Measurements from ENCODE around the gene ZNF774.
"Not testable (repeated sequence)": the region's sequence is repeated elsewhere in the genome, so short reads cannot be mapped to it uniquely, and the experiment has no call there.

DNA sequence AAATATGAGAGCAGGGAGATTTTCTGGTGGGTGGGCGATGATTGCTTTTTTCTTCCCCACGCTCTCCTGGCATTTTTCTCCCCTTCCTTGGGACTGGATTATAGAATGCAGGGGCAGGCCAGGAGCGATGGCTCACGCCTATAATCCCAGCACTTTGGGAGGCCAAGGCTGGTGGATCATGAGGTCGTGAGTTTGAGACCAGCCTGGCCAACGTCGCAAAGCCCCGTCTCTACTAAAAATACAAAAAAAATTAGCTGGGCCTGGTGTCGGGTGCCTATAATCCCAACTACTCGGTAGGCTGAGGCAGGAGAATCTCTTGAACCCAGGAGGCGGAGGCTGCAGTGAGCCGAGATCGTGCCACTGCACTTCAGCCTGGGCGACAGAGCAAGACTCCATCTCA, 46.7 kb upstream of the ZNF774 start:
- TF ChIP-seq, protein P1, sequence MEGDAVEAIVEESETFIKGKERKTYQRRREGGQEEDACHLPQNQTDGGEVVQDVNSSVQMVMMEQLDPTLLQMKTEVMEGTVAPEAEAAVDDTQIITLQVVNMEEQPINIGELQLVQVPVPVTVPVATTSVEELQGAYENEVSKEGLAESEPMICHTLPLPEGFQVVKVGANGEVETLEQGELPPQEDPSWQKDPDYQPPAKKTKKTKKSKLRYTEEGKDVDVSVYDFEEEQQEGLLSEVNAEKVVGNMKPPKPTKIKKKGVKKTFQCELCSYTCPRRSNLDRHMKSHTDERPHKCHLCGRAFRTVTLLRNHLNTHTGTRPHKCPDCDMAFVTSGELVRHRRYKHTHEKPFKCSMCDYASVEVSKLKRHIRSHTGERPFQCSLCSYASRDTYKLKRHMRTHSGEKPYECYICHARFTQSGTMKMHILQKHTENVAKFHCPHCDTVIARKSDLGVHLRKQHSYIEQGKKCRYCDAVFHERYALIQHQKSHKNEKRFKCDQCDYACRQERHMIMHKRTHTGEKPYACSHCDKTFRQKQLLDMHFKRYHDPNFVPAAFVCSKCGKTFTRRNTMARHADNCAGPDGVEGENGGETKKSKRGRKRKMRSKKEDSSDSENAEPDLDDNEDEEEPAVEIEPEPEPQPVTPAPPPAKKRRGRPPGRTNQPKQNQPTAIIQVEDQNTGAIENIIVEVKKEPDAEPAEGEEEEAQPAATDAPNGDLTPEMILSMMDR (IDR thresholded peaks at IDR 0.05; ENCODE audit: borderline replicate concordance, extremely low read depth, low read length, poor library complexity, severe bottlenecking) = not testable (repeated sequence)
- not testable (repeated sequence) for TF ChIP-seq EZH2 (IDR thresholded peaks at IDR 0.05; ENCODE audit: borderline replicate concordance, low read depth, low read length, severe bottlenecking)

Measured in DND-41 (cell line).